Common myeloid progenitor, CD34-positive (primary cell): ENCODE results near the gene VSTM4.

Experiments
- CTCF ChIA-PET: fragments of 350-600 bp; sonication (Branson Sonifier 250); formaldehyde crosslinking; loops from one replicate; lab custom pipeline; 2021; ENCODE audit warnings: antibody characterized with exemption; lab: Charles Lee
- POLR2A ChIA-PET: fragments of 350-600 bp; sonication (Branson Sonifier 250); formaldehyde crosslinking; loops from one replicate; lab custom pipeline; 2021; ENCODE audit warnings: antibody characterized with exemption; lab: Charles Lee
- DNase-seq, 3 donors: peaks; one replicate each; pipeline versions ENCODE4 v3.0.0 to v3.0.0-alpha.2; 2013
- H3K27ac ChIP-seq, 2 experiments: 1 replicate in 1 of 2; 2 replicates in 1 of 2; pipeline ENCODE4 v1.7.0; 2013; ENCODE audit warnings: inconsistent platforms in 2 of 2, low read length in 2 of 2, mild to moderate bottlenecking in 2 of 2, low read depth in 1 of 2, moderate library complexity in 1 of 2; ENCODE audit not compliant: severe bottlenecking in 2 of 2, insufficient read depth in 1 of 2, poor library complexity in 1 of 2
- H3K27me3 ChIP-seq, 5 experiments: replicated peaks in 2 of 5; 1 replicate in 3 of 5; 2 replicates in 2 of 5; pipeline versions ENCODE4 v1.6.1 to v1.7.0; 2013; ENCODE audit warnings: low read length in 4 of 5, mild to moderate bottlenecking in 2 of 5, moderate library complexity in 2 of 5, inconsistent platforms in 1 of 5; ENCODE audit not compliant: insufficient read depth in 5 of 5, control insufficient read depth in 4 of 5
- H3K36me3 ChIP-seq, 4 experiments: 1 replicate in 2 of 4; 2 replicates in 2 of 4; pipeline versions ENCODE4 v1.6.1 to v1.7.0; 2013; ENCODE audit warnings: low read length in 3 of 4, control low read depth in 1 of 4, mild to moderate bottlenecking in 1 of 4; ENCODE audit not compliant: control insufficient read depth in 4 of 4, insufficient read depth in 4 of 4
- H3K4me1 ChIP-seq, 4 experiments: 1 replicate in 3 of 4; 2 replicates in 1 of 4; pipeline versions ENCODE4 v1.6.1 to v1.7.1; 2013; ENCODE audit warnings: low read length in 3 of 4, mild to moderate bottlenecking in 3 of 4, control low read depth in 1 of 4, inconsistent platforms in 1 of 4, moderate library complexity in 1 of 4; ENCODE audit not compliant: control insufficient read depth in 4 of 4, insufficient read depth in 4 of 4; ENCODE audit errors: control extremely low read depth in 1 of 4
- H3K4me3 ChIP-seq, 7 experiments: 1 replicate in 4 of 7; 2 replicates in 3 of 7; pipeline versions ENCODE4 v1.5.1 to v1.7.0; 2013; ENCODE audit warnings: mild to moderate bottlenecking in 7 of 7, low read length in 6 of 7, moderate library complexity in 6 of 7, inconsistent platforms in 2 of 7, low read depth in 2 of 7, control low read depth in 1 of 7; ENCODE audit not compliant: insufficient read depth in 4 of 7, control insufficient read depth in 1 of 7; ENCODE audit errors: extremely low read depth in 1 of 7
- H3K9me3 ChIP-seq, 5 experiments: 1 replicate in 4 of 5; 2 replicates in 1 of 5; pipeline versions ENCODE4 v1.6.1 to v1.7.1; 2013; ENCODE audit warnings: low read length in 4 of 5, mild to moderate bottlenecking in 2 of 5, inconsistent platforms in 1 of 5, low read depth in 1 of 5, moderate library complexity in 1 of 5; ENCODE audit not compliant: control insufficient read depth in 4 of 5, insufficient read depth in 2 of 5; ENCODE audit errors: control extremely low read depth in 1 of 5
- WGBS: methylation state at CpG from one replicate; pipeline ENCODE4 v1.1.5; 2013; ENCODE audit not compliant: insufficient coverage; 5-methylcytosine and 5-hydroxymethylcytosine counted together

The VSTM4 gene

GRCh38 chr10:49089557-49090188, 25.6 kb downstream of the VSTM4 start:
- no peak for DNase-seq
- no peak overlapping the region for H3K4me3 ChIP-seq
- ChIA-PET POLR2A (no interaction called here), CTCF (interaction anchor here (0.8 kb wide), 1 partner anchor 38 kb away, joined by 3 read pairs; no protein-coding TSS in a partner anchor)
- H3K4me1 ChIP-seq, result no peaks in the 10 kb centered on the region
- no peak overlapping the region for H3K27ac ChIP-seq
- WGBS, result 100% methylated on average over 3 of the region's 3 CpGs
- H3K27me3 ChIP-seq, result peaks cover 0 to 2% (median 0%) of the 10 kb centered on the region in 5 experiments
- H3K36me3 ChIP-seq, result no peaks in the 10 kb centered on the region
- peaks cover 0 to 11% (median 0%) of the 10 kb centered on the region in 5 experiments for H3K9me3 ChIP-seq

DNA sequence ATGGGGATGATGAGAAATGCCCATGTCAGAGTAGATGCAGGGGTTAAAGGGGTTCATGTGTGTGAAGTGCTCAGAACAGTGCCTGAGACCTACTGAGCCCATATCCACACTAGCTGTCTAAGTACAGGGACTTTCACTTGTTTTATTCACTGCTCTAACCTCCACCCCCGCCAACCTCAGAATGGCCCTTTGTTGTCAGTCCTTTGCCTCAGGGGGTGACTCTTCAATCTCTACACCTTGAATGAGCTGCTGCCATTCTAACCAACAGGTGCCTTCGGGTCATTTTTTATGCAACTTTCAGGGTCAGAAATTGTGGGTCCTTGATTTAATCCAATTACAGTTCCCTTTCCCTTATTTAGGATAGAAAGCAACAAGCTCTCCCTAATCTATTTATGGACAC, 26.2 kb downstream of the VSTM4 start:
- no peaks in the 10 kb centered on the region for H3K4me1 ChIP-seq
- H3K27ac ChIP-seq, result no peak overlapping the region
- ChIA-PET POLR2A (no interaction called here), CTCF (interaction anchor here (0.8 kb wide), 1 partner anchor 39 kb away, joined by 3 read pairs; no protein-coding TSS in a partner anchor)
- H3K36me3 ChIP-seq, result no peaks in the 10 kb centered on the region
- no peak overlapping the region for H3K4me3 ChIP-seq
- H3K27me3 ChIP-seq, result peaks cover 0 to 2% (median 0%) of the 10 kb centered on the region in 5 experiments
- 92% methylated on average over 1 of the region's 2 CpGs for WGBS
- DNase-seq, result no peak
- peaks cover 0 to 11% (median 0%) of the 10 kb centered on the region in 5 experiments for H3K9me3 ChIP-seq

- peaks cover 0 to 11% (median 0%) of the 10 kb centered on the region in 5 experiments for H3K9me3 ChIP-seq
- H3K4me1 ChIP-seq, result no peaks in the 10 kb centered on the region
- H3K4me3 ChIP-seq, result no peak overlapping the region
- no peaks in the 10 kb centered on the region for H3K36me3 ChIP-seq
- peaks cover 0 to 2% (median 0%) of the 10 kb centered on the region in 5 experiments for H3K27me3 ChIP-seq
- no peak for DNase-seq
- ChIA-PET POLR2A (no interaction called here), CTCF (no interaction called here)
- H3K27ac ChIP-seq, result no peak overlapping the region
- 88% methylated on average over 3 of the region's 3 CpGs for WGBS
Measured at GRCh38 chr10:49086889-49087288, 28.4 kb downstream of the VSTM4 start.

- H3K4me1 ChIP-seq, result peaks cover 5 to 27% (median 22%) of the 10 kb centered on the region in 4 experiments
- peaks cover 0 to 11% (median 0%) of the 10 kb centered on the region in 5 experiments for H3K9me3 ChIP-seq
- POLR2A ChIA-PET, result no interaction called here
- DNase-seq, result no peak
- no peaks in the 10 kb centered on the region for H3K27me3 ChIP-seq
- H3K27ac ChIP-seq, result no peak overlapping the region
- no peaks in the 10 kb centered on the region for H3K36me3 ChIP-seq
- 97% methylated on average over 7 of the region's 8 CpGs for WGBS
- CTCF ChIA-PET, result interaction anchor here (0.7 to 0.9 kb wide), 2 partner anchors 13 to 29 kb away, joined by 3 read pairs; no protein-coding TSS in a partner anchor
- H3K4me3 ChIP-seq, result no peak overlapping the region
Measured at GRCh38 chr10:49083261-49083660, 32.1 kb downstream of the VSTM4 start.

- peaks cover 0 to 11% (median 0%) of the 10 kb centered on the region in 5 experiments for H3K9me3 ChIP-seq
- 100% methylated on average over 2 of the region's 2 CpGs for WGBS
- ChIA-PET POLR2A (no interaction called here), CTCF (interaction anchor here (0.7 kb wide), 1 partner anchor 14 kb away, joined by 3 read pairs; no protein-coding TSS in a partner anchor)
- no peak overlapping the region for H3K27ac ChIP-seq
- DNase-seq, result no peak
- H3K27me3 ChIP-seq, result no peaks in the 10 kb centered on the region
- no peak overlapping the region for H3K4me3 ChIP-seq
- peaks cover 5 to 27% (median 22%) of the 10 kb centered on the region in 4 experiments for H3K4me1 ChIP-seq
- H3K36me3 ChIP-seq, result no peaks in the 10 kb centered on the region
Measured at GRCh38 chr10:49082766-49083165, 32.6 kb downstream of the VSTM4 start.

DNA sequence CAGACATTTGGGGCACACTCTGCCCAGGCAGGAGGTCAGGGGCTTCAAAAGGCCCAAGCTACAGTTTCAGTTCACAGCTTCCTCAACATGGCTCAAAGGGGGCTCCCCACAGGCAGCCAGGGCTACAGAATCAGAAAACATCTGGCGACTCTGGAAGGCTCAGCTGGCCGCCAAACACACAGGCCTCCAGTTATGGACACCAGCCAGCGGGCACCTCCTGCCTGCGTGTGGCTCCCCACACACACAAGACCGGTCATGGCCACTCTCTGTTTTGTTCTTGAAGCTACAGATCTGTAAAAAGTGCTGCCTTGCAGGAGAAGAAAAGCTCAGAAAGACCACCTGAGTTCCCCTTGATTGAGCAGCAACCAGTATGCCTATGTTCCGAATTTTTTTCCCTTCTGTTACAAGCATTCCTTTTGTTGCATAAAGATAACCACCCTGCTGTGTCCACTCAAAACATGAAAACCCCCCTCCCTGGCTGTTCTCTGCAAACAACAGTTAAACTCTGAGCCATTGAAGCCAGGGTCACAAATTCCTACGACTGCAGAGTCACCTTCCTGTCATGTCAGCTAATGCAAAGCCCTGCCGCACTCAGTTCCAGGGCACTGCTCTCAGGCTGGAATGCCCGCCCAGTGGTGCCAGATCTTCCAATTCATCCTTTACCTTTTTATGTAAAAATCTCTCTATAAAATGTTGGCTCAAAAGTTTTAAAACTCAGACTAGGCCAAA, 33.6 kb downstream of the VSTM4 start:
- H3K4me3 ChIP-seq, result no peak overlapping the region
- WGBS, result 91% methylated on average over 8 of the region's 9 CpGs
- no peaks in the 10 kb centered on the region for H3K36me3 ChIP-seq
- H3K4me1 ChIP-seq, result peaks cover 5 to 36% (median 28%) of the 10 kb centered on the region in 4 experiments
- H3K27me3 ChIP-seq, result no peaks in the 10 kb centered on the region
- ChIA-PET CTCF (interaction anchor here (1.8 kb wide), 1 partner anchor 32 kb away, joined by 8 read pairs; no protein-coding TSS in a partner anchor), POLR2A (no interaction called here)
- no peak overlapping the region for H3K27ac ChIP-seq
- peaks cover 0 to 7% (median 0%) of the 10 kb centered on the region in 5 experiments for H3K9me3 ChIP-seq
- peak in 2 of 3 donors; percentile 23 to 49 for DNase-seq
